Right lobe of liver (tissue), 4 donors: ENCODE data around the gene TOM1L2.

Experiments used
- CTCF ChIP-seq, 4 donors: fragments of 200-600 bp in 3 of 4; fragments of 450-650 bp in 1 of 4; IDR thresholded peaks; one replicate each; pipeline versions ENCODE4 v1.5.1 to v1.8.0; 2016 to 2022; ENCODE audit warnings: antibody characterized with exemption in 4 of 4, mild to moderate bottlenecking in 2 of 4
- POLR2A ChIP-seq: fragments of 450-650 bp; IDR thresholded peaks from one replicate; pipeline ENCODE4 v1.6.1; 2017; ENCODE audit warnings: antibody characterized with exemption, mild to moderate bottlenecking
- donor health status: DM: no; HTN: no; CAD: no.
- donor health status: DM: no; HTN: no; CAD: no.
- donor health status: DM: no; HTN: yes; CAD: no.

- TF ChIP-seq CTCF (IDR thresholded peaks at IDR 0.05) (no peak), POLR2A (no peak)
Observed at GRCh38 chr17:17888821-17889220, 83.4 kb downstream of the TOM1L2 start.
